ENCODE results near the gene AGBL5.

- TF ChIP-seq CTCF (IDR thresholded peaks at IDR 0.05) (no peak), POLR2A (IDR thresholded peaks at IDR 0.05) (no peak)
These were observed 49.5 kb upstream of the AGBL5 start for GRCh38 chr2:27001950-27002349.
